ENCODE data around the gene GRIA4.

- TF ChIP-seq CTCF (IDR thresholded peaks at IDR 0.05) = no peak
- TF ChIP-seq EP300 (IDR thresholded peaks at IDR 0.05) = no peak
Measured at GRCh38 chr11:105834461-105834860, 224.6 kb downstream of the GRIA4 start.

Measured in upper lobe of left lung (tissue), 4 donors.